ENCODE measurements around the gene CHAC1. TPM values are rescaled to one million over a fixed set of nuclear protein-coding genes. Genes with fewer than 3 reads are reported as not detected.

The CHAC1 gene
- total RNA-seq (2014; rRNA removed; shearing (Covaris generic)) (40.4 and 41.4 TPM in 2 replicates), total RNA-seq (2022) (35.3 and 55.6 TPM in 2 replicates), Bru-seq, nascent RNA (percentile 88 among the genes with signal in this experiment), BruChase-seq, experiment 1, labeled RNA remaining after a 6-hour chase (percentile 64 among the genes with signal in this experiment), BruChase-seq, experiment 2, labeled RNA remaining after a 2-hour chase (percentile 68 among the genes with signal in this experiment)
- long read RNA-seq, transcript CHAC1-202 (3 exons, 1,849 nt) = major isoform, 37 of 64 reads
- long read RNA-seq, partial matches to known transcripts = 1 of 64 reads
- long read RNA-seq, other reads (novel, unspliced or antisense) = 26 of 64 reads

DNA sequence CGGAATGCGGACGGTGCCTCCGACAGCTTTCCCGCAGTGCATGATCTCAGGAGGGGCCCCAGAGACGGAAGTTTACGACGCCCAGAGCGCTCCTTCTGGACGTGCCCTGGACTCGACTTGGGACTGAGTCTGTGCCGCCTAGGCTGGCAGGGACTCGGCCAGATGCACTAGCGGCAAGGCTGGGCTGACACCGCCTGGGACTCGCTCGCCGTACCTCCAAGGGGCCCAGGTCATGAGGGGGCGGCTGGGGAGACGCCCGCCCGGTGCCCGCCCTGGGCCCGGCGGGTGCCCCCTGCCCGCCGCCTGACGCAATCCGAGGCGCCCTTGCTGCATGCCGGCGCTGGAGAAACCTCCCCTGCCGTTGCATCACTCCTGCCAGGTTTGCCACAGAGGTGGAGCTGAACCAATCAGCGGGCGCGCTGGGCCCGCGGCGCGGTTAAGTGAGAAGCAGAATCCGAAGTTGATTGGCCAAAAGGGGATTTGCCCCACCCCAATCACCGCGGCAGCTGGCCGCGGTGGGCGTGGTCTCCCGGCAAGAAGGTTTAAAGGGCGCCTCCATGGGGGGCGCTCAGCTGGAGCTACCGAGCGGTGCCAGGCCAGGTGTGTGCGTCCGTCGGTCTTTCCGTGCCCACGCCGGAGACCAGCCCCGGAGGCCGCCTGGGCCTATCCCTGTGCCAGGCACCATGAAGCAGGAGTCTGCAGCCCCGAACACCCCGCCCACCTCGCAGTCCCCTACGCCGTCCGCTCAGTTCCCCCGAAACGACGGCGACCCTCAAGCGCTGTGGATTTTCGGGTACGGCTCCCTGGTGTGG lies at the start of gene CHAC1:
Gene CHAC1, plus strand, starts transcription at position 571 of the 812 bp plus-strand sequence. Its CDS starts 113 bp downstream, at position 684.
- Histone ChIP-seq H2AFZ (ENCODE audit: low read length) (peak within 1 kb of the TSS; percentile 66), H3K4me2 (ENCODE audit: low read length) (peak within 1 kb of the TSS; percentile 89), H3K4me3 (ENCODE audit: low read depth, low read length, poor library complexity, severe bottlenecking) (peak within 1 kb of the TSS; percentile 83), H3K4me1 (ENCODE audit: insufficient read depth, low read length, poor library complexity, severe bottlenecking) (peaks cover 26% of the 10 kb centered on the region), H3K9me2 (ENCODE audit: insufficient read depth, low read length) (no peaks in the 10 kb centered on the region), H3K36me3 (ENCODE audit: insufficient read depth, low read length) (peaks cover 20% of the 10 kb centered on the region), H3K79me2 (ENCODE audit: insufficient read depth, low read depth, low read length) (peaks cover 6% of the 10 kb centered on the region; the same call in 1 of the 2 replicates), H3K9me3 (ENCODE audit: low read length) (no peaks in the 10 kb centered on the region), H3K27ac (ENCODE audit: low read depth, low read length, poor library complexity, severe bottlenecking) (peak within 1 kb of the TSS; percentile 69), H4K20me1 (ENCODE audit: insufficient read depth, low read length) (no peaks in the 10 kb centered on the region)
- BruUV-seq (replicated peaks) = no TSS peak
- no peak for TF ChIP-seq EZH2phosphoT487 (IDR thresholded peaks at IDR 0.05; ENCODE audit: borderline replicate concordance, low read depth, low read length)
- TF ChIP-seq, protein P1, sequence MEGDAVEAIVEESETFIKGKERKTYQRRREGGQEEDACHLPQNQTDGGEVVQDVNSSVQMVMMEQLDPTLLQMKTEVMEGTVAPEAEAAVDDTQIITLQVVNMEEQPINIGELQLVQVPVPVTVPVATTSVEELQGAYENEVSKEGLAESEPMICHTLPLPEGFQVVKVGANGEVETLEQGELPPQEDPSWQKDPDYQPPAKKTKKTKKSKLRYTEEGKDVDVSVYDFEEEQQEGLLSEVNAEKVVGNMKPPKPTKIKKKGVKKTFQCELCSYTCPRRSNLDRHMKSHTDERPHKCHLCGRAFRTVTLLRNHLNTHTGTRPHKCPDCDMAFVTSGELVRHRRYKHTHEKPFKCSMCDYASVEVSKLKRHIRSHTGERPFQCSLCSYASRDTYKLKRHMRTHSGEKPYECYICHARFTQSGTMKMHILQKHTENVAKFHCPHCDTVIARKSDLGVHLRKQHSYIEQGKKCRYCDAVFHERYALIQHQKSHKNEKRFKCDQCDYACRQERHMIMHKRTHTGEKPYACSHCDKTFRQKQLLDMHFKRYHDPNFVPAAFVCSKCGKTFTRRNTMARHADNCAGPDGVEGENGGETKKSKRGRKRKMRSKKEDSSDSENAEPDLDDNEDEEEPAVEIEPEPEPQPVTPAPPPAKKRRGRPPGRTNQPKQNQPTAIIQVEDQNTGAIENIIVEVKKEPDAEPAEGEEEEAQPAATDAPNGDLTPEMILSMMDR (conservative IDR thresholded peaks at IDR 0.05; ENCODE audit: low read length) = peak; percentile 19; the same call in 1 of the 2 replicates
- DNase-seq (ENCODE audit: low spot score) = peak; percentile 99
- intact Hi-C loops (cut with micrococcal nuclease; ENCODE audit: unreplicated experiment) = loop anchor here (1.0 to 5.0 kb wide), 3 partner anchors 47 to 379 kb away; partner anchors contain the start of genes NUSAP1 and OIP5
- ChIA-PET POLR2A (interaction anchor here (0.6 to 3.9 kb wide), 9 partner anchors 10 to 475 kb away, joined by 3 to 36 read pairs (median 5); partner anchors contain the start of gene VPS18), CTCF (ENCODE audit: unreplicated experiment) (interaction anchor here (0.5 to 1.2 kb wide), 3 partner anchors 9 to 28 kb away, joined by 3 read pairs; no protein-coding TSS in a partner anchor)

DNA sequence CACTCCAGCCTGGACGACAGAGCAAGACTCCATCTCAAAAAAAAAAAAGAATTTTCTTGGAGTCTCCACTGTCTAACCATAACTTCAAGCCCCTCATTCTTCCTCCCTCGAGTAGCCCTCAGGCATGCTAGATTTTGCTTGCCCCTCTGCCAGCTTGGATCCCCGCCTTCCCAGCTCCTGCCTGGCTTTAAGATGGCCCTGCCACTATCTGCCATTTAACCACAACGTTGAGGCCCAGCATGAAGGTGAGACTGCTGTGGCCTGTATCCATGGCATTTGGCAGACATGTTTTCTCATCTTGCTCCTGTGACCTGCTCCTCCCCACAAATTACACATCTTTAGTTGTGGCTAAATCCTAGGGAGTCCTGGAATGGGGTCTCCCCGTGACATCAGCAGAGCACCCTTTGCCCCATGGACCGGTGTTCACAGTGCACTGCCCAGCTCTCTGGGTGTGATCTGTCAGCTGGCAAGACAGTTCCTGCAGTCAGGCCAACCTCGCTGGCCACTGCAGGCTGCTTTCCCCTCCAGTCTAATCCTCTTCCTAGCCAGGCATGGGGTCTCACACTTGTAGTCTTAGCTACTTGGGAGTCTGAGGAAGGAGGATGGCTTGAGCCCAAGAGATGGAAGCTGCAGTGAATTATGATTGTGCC lies 48.6 kb upstream of the CHAC1 start:
- Histone ChIP-seq H3K36me3 (ENCODE audit: insufficient read depth, low read length) (peaks cover 46% of the 10 kb centered on the region), H3K27ac (ENCODE audit: low read depth, low read length, poor library complexity, severe bottlenecking) (peak overlapping the region; percentile 30), H2AFZ (ENCODE audit: low read length) (no peak overlapping the region), H3K4me3 (ENCODE audit: low read depth, low read length, poor library complexity, severe bottlenecking) (no peak overlapping the region), H4K20me1 (ENCODE audit: insufficient read depth, low read length) (no peaks in the 10 kb centered on the region), H3K4me2 (ENCODE audit: low read length) (no peak overlapping the region), H3K9me3 (ENCODE audit: low read length) (no peaks in the 10 kb centered on the region), H3K79me2 (ENCODE audit: insufficient read depth, low read depth, low read length) (peaks cover 12% of the 10 kb centered on the region), H3K9me2 (ENCODE audit: insufficient read depth, low read length) (no peaks in the 10 kb centered on the region), H3K4me1 (ENCODE audit: insufficient read depth, low read length, poor library complexity, severe bottlenecking) (peaks cover 61% of the 10 kb centered on the region)
- CTCF ChIA-PET (ENCODE audit: unreplicated experiment) = interaction anchor here (1.8 kb wide), 1 partner anchor 10 kb away, joined by 15 read pairs; the partner anchor contains the start of gene VPS18
- POLR2A ChIA-PET = interaction anchor here (0.5 kb wide), 1 partner anchor 355 kb away, joined by 4 read pairs; no protein-coding TSS in a partner anchor
- BruUV-seq (replicated peaks) = no TSS peak
- no peak for DNase-seq (ENCODE audit: low spot score)
- no peak for TF ChIP-seq EZH2phosphoT487 (IDR thresholded peaks at IDR 0.05; ENCODE audit: borderline replicate concordance, low read depth, low read length)
- TF ChIP-seq, protein P1 (conservative IDR thresholded peaks at IDR 0.05; ENCODE audit: low read length) = no peak
- intact Hi-C loops (cut with micrococcal nuclease; ENCODE audit: unreplicated experiment) = loop anchor here (1.0 to 2.0 kb wide), 2 partner anchors 118 to 280 kb away; no protein-coding TSS in a partner anchor

Data from OCI-LY7 (cell line).